Esophagus muscularis mucosa (tissue), 3 donors: ENCODE data around the gene CES2.

Source experiments
- CTCF ChIP-seq, 3 experiments: fragments of 200-600 bp in 2 of 3; fragments of 450-650 bp in 1 of 3; sonication (generic) in 2 of 3; IDR thresholded peaks; one replicate each; pipeline ENCODE4 v1.5.1; 2017 to 2019; ENCODE audit warnings: antibody characterized with exemption in 3 of 3, mild to moderate bottlenecking in 2 of 3, moderate library complexity in 1 of 3
- POLR2A ChIP-seq: fragments of 450-650 bp; IDR thresholded peaks from one replicate; pipeline ENCODE4 v1.6.1; 2017; ENCODE audit warnings: antibody characterized with exemption, moderate library complexity, mild to moderate bottlenecking, low read depth
- POLR2AphosphoS5 ChIP-seq, 2 donors: sonication (generic); formaldehyde crosslinking; IDR thresholded peaks; one replicate each; pipeline ENCODE4 v1.6.1; 2017; ENCODE audit warnings: antibody characterized with exemption in 2 of 2

- no peak for TF ChIP-seq CTCF (IDR thresholded peaks at IDR 0.05)
- no peak for TF ChIP-seq POLR2AphosphoS5 (IDR thresholded peaks at IDR 0.05)
- no peak for TF ChIP-seq POLR2A
Observed at GRCh38 chr16:66888647-66889615, 46.4 kb upstream of the CES2 start.
